HG03575 (cell line): ENCODE measurements around the gene SH2B3.
"Not testable (repeated sequence)": the region's sequence is repeated elsewhere in the genome, so short reads cannot be mapped to it uniquely, and the experiment has no call there.

ENCODE experiments used
- ATAC-seq: cut with Tn5 transposase; IDR thresholded peaks from one replicate; pipeline ENCODE4 v1.9.1; 2021; ENCODE audit not compliant: unreplicated experiment, insufficient number of reproducible peaks, low FRiP score; ENCODE audit errors: extremely low read depth

The SH2B3 gene

GRCh38 chr12:111405859-111406473 is at the start of gene SH2B3:
TSS of gene SH2B3 (plus strand) at chr12:111405923. CDS start at chr12:111418146, 12,223 bp downstream.
- no peak for ATAC-seq

DNA sequence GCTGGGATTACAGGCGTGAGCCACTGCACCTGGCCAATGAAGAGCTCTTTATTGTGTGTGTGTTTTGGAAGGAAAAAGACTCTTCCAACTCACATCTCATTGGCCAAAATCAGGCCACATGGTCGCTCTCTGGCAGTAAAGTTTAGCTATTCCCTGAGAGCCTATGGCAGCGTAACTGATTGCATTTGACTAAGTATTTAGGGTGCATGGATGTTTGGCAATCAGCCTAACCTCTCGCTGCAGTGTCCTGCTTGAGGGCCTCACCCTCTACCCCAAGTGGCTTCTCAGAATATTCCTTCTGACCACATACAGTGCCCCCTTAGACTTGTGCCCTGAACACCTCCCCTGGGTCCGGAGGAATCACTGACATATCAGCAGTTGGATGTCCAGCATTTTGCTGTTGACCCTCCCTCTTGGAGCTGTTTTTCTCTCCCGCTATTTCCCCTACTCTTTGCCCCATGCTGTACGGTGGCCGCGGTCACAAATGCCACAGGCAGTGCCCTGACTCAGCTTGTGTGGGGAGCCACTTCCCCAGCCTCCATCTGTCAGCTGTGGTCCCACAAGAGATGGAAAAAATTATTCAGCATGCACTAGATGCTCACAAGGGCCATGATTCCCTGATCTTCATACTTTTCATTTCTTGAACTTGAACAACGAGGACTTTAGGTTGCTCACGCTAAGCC is 46.4 kb upstream of the SH2B3 start:
- no peak for ATAC-seq

GRCh38 chr12:111359914-111360276 is 45.8 kb upstream of the SH2B3 start:
- ATAC-seq = no peak

GRCh38 chr12:111360325-111360930 is 45.3 kb upstream of the SH2B3 start:
- ATAC-seq = no peak

DNA sequence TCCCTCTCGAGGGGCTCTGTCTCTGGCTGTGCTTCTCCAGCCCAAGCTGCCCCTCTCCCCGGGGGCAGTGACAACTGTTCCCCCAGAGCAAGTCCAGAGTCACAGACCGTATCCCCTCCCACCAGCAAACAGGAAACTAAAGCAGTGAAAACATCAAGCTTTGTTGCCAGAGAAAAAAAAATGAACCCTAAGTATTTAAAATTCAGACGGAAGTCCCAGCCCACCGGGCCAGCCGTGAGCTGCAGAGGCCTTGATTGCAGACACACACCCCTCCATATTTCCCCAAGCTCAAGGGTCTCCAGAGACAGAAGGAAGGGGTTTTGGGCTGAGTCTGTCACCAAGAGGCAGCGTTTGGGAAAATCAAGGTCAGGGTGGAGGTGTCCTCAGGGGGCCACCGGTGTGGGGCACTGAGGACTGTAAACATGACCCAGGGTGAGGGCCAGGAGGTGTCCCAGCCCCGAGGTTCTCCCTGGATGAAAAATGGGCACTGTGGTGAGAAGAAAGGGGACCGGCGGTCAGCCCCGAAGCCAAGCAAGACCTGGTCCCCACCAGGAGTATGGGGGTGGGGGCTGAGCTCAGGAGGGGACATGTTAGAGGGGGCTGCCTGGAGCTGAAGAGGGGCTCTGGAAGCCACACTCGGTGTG is 44.5 kb upstream of the SH2B3 start:
- ATAC-seq = no peak

GRCh38 chr12:111361717-111362576 is 43.8 kb upstream of the SH2B3 start:
- ATAC-seq = no peak

DNA sequence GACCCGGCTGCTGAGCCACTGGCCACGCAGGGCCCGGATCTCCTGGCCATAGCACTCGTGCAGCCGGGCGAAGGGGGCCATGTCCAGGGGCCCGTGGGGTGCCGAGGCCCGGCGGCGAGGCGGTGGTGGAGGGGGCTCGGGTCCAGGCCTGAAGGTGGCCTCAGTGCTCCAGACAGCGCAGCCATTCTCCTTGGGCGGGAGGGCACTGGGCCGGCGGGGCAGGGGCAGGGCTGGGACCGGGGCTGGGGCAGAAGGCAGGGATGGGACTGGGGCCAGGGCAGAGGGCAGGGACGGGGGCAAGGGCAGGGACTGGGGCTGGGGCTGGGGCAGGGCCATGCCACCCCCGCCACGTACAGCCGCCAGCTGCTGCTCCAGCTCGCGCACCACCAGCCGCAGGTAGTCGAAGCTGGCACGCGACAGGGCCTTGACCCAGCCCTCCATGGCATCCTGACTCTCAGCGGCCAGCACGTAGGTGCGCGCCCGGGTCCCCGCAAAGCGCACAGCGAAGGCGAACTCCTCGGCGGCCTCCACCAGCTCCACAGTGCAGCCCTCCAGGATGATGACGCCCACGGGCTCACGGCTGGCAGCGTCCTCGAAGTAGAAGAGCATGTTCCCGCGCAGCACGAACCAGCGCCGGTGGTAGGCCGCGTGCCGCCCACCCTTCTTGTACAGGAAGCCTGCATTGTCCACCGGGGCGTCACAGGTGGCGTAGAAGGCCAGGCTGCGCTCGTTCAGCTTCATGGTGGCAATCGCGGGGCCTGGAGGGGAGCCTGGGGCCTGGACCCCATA is 42.8 kb upstream of the SH2B3 start:
- no peak for ATAC-seq

- ATAC-seq = no peak
These were observed 42.1 kb upstream of the SH2B3 start for GRCh38 chr12:111363578-111363977.

DNA sequence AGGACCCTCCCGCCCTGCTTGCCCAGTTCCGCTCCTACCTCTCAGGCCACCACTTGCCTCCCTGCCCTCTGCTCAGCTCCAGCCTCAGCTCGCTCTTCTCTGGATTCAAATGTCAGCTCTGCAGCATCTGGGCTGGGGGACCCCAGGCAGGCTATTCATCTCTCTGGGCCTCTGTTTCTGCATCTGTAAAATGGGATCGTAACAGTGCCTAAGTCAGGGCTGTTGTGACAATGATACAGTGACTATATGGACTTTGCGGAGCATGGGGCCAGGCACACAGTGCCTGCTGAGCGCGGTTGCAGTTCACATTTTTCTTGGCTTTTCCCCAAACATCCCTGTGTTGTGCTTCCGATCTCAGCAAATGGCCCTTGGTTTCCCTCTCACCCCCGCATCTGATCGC is 39.6 kb upstream of the SH2B3 start:
- ATAC-seq = no peak

DNA sequence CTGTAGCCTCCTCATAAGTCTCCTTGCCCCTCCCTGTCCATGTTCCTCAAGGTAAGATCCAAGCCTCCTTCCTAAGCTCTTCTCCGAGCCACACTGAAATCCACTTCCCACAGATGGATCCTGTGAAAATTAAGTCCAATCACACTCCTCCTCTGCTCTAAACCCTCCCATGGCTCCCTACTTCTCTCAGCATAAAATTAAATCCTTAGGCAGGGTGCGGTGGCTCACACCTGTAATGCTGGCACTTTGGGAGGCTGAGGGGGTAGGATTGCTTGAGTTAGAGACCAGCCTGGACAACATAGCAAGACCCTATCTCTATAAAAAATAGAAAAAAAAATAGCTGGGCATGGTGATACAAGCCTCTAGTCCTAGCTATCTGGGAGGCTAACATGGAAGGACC is 39.1 kb upstream of the SH2B3 start:
- ATAC-seq = no peak

- ATAC-seq = no peak
These were observed 38.0 kb upstream of the SH2B3 start for GRCh38 chr12:111367661-111368221.

DNA sequence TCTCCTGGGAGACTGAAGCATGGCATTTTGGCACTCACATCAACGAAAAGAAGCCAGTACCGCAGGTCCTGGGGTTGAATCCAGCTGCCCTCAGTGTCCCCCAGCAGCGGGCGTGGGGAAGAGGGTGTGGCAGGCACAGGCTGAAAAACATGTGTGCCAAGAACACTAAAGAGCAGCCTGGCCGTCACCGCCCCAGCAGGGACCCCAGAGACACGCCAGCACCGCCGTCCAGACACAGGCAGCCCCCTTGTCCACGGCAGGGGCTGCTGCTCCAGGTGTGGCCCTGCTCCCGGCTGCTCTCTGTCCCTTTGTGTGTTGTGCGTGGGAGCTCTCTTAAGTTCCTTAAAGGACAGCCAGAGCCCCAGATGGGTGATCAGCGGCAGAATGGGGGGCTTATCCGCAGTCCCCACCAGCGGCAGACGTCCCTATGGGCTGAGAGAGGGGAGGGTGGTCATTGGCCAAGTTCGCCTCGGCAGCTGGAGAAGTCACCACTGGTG is 37.4 kb upstream of the SH2B3 start:
- ATAC-seq = no peak

DNA sequence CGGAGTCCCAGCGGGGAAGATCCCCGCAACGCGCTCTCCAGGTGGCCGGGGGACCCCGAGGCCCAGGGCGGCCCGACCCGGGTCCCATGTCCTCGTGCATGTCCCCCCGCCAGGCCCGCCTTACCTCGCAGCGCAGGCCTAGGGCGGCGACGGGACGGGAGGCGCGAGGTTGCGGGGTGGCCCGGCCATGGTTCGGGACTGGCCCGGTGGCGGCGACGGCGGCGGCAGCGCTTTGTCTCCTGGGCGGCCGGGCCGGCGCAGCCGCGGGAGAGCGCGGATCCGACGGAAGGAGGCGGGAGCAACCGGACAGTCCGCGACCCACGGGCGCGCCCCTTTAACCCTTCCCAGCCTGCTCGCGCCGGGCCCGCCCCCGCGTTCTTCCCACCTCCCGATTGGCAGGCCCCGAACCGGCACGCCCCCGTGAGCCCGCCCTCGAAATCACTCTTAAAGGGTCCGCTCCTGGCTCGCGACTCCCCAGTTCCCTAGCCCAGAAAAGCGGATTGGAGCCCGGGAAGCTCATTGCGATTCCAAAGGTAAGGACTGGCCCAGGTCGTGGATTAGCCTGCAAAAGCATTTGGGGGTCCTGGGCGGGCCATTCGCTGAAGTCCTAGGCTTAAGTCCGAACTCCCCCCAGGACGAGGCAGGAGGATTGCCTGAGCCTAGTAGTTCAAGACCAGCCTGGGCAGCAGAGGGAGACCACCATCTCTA is 36.8 kb upstream of the SH2B3 start, which contains the start of gene PHETA1:
PHETA1 (minus strand) TSS at position 308 of the 708 bp plus-strand sequence. CDS start 5,668 bp downstream, outside the sequence.
- ATAC-seq = no peak

DNA sequence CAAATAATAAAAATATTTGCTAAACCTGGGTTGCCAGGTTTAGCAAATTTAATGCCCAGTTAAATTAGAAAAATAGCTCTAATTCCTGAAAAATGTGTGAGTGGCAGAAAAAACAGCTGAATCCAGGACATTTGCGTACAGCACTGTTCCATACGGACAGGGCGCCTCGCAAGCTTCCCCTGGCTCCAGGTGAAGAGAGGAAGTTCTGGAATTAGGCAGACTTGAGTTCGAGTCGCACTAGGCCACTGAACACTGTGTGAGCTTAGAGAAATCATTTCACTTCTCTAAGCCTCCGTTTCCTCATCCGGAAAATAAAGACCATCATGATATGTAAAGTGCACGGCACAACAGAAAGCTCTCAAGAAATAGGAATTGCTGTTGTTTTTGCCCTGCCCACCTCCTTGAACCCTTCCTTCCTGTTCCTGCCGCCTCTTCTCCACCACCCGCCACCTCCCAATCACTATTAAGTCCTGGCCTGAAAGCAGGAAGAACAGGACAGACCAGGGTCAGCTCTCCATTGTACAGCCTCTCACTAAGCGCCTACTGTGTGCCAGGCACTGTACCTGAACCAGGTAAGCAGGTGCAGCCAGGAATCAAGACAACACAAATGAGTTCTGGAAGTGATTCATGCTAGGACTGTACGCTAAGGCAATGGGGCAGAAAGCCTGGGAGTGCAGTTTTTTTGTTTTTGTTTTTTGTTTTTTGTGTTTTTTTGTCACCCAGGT is 36.1 kb upstream of the SH2B3 start:
- ATAC-seq = no peak

DNA sequence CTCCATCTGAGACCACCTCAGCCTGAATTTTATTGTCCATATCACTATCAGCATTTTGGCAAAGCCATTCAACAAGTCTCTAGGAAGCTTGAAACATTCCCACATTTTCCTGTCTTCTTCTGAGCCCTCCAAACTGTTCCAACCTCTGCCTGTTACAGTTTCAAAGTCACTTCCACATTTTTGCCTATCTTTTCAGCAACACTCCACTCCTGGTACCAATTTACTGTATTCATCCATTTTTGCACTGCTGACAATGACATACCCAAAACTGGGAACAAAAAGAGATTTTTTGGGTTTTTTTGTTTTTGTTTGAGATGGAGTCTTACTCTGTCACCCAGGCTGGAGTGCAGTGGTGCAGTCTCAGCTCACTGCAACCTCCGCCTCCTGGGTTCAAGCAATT is 32.5 kb upstream of the SH2B3 start:
- not testable (repeated sequence) for ATAC-seq

DNA sequence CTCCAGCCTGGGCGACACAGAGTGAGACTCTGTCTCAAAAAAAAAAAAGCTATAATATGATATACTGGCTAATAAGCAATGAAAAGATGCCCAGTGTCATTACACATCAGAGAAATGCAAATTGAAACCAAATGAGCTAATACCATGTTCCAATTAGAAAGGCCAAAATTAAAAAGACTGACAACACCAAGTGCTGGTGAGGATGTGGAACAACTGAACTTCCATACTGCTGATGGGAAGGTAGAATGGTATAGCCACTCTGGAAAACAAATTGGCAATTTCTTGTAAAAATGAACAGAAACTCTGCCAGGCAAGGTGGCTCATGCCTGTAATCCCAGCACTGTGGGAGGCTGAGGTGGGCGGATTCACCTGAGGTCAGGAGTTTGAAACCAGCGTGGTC is 28.3 kb upstream of the SH2B3 start:
- no peak for ATAC-seq
